ENCODE measurements around the gene ATP8B3.

The ATP8B3 gene

GRCh38 chr19:1811942-1812425 is at the start of gene ATP8B3:
Gene ATP8B3 (minus strand): TSS chr19:1812276. CDS start chr19:1811736, 540 bp downstream.
- DNase-seq: no peak

DNA sequence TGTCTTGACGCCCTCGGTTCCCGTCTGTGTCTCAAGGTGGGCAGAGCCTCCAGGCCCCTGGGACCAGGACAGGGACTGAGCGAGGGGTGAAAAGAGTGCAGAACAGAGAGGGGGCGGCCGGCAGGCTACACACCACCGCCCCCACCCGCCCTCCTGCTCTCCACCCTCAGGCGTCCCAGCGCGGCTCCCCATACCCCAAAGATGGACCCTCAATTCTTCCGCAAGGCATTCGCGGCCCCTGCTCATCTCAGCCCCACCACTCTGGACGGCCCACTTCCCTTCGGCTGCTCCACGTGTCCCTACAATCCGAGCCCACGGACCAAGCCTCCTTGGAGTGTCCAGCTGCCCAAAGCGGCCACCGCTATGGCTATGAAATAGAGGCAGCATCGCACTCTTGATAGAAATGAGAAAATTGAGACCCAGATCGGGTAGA is 49.5 kb upstream of the ATP8B3 start:
- DNase-seq: no peak

DNA sequence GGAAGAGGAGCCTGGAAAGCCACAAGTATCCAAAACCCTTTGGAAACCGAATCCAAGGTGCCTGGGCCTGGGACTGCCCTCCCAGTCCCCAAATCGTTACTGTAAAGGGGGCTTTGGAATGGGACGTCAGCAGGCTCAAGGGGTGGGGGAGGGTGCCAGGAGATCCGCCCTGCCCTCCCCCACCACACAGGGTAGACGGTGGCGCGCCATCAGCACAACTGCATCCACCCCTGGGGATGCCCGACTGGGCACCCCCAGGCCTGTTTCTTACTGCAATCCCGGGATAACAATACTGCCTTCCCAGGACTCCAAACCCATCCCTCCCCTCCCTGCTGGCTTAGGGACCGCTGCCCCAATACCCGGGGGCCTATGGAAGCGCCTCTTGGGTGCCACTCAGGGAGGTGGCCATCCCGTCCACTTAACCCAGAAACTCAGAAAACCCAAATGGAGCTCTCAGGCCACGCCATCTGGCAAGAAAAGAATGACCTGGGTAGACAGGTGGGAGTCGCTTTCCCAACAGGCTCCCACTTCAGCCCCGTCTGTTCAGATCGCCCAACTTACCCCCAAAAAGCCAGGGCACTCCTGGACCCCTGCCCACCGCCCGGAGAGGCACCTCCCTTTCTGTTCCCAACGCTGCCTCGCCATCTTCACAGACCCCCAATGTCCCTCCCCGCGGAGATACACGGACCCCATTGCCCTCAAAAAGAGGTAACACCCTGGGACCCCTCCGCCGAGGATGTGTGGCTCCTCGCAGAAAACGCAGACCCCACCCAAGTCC is 48.9 kb upstream of the ATP8B3 start:
- no peak for DNase-seq

DNA sequence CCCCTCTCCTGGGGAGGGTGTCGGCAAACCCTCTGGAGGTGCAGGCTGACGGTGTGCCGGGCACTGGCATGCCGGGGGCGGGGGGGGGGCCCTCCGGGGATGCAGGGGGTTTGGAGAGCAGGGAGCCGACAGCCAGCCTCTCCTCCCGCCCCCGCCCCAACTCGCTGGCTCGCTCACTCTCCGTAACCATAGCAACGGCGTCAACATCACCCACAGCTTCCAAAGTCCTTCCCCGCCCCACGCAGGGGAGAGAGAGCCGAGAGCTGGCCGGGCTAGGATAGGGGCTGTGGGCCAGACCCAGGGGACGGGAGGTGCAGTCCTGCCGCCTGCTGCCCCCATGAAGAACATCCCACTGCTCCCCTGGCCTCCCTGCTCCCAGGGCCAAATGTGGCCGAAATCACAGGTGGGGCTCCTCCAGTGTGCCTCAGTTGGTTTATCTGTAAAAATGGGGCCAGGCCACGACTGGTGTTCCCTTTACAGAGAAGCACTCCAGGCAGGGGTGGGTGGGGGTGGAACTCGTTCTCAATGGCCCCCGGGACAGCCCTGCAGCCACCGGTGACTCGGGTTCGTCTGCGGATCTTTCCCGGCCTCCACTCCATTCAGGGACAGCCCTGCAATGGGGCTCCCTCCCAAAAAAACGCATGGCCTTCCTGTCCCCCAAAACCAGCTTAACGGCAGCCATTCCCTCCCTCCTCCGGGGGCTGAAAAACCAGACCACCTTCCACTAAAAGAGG is 48.1 kb upstream of the ATP8B3 start:
- no peak for DNase-seq

DNA sequence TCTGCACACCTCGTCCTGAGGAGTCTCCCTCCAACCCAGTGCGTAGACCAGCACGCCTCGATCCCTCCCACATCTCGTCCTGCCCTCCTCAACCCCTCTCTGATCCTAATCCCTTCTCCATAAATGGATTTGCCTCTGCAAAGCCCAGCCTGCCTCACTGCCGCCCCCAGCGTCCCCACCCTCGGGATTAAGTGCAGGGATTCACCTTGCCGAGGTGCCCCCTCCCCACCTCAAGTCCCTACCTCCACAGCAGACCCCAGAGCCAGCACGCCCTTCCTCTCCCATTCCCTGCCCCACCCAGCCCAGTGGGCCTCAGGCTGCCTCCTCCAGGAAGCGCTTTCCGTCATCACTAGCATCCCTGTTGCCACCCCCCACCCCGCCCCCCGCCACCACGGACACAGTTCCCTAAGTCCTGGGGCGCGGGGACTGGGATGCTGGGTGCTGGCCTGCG is 47.3 kb upstream of the ATP8B3 start:
- no peak for DNase-seq

DNA sequence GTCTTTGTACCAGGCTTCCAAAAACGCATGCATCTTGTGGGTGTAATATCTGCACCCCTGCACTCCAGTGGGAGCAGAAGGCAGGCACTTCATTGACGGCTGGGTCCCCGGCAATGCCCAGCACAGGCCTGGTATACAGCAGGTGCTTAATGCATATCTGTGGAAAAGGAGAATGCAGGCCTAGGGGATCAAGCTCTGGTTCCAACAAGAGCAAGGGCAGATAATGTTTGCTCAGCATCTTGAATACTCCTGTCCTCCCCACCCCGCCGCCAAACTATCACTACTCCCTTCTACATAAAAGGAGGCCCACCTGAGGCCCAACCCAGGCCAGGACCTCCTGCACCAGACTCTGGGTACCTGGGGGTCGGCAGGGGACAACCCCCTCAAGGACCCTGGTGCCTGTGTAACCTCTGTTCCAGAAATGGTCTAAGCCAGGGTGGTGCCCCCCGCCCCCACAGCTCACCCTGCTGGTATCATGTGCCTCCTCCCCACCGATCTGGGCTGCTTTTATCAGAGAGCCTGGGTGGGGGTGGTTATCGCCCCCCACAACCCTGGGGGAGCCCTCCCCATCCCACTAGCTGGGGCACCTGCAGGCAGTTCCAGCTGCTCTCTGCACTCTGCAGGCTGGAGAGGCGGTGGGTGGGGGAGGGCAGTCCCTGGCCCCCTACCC is 46.5 kb upstream of the ATP8B3 start:
- DNase-seq: no peak

GRCh38 chr19:1857648-1858326 is 45.7 kb upstream of the ATP8B3 start:
- no peak for DNase-seq

- DNase-seq: no peak
Measured at GRCh38 chr19:1856698-1857603, 44.9 kb upstream of the ATP8B3 start.

DNA sequence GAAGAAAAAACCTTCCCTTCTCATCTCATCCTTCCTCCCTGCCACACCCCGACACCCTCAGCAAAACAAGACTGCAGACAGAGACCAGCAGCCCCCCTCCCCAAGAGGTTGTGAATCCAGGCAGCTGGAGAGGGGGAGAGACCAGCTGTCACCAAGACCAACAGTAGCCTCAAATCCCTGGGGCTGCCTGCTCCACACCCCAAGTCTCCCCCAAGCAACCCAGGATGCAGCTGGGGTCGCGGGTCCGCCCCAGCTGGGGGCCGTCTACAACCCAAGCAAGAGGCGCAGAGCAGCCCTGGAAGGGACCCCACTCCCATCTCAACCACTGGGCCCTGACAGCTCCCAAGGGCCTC is 44.2 kb upstream of the ATP8B3 start:
- no peak for DNase-seq

GRCh38 chr19:1855828-1856255 is 43.8 kb upstream of the ATP8B3 start:
- DNase-seq: no peak

- peak; percentile 60 for DNase-seq
Measured at GRCh38 chr19:1855040-1855827, 43.2 kb upstream of the ATP8B3 start.

DNA sequence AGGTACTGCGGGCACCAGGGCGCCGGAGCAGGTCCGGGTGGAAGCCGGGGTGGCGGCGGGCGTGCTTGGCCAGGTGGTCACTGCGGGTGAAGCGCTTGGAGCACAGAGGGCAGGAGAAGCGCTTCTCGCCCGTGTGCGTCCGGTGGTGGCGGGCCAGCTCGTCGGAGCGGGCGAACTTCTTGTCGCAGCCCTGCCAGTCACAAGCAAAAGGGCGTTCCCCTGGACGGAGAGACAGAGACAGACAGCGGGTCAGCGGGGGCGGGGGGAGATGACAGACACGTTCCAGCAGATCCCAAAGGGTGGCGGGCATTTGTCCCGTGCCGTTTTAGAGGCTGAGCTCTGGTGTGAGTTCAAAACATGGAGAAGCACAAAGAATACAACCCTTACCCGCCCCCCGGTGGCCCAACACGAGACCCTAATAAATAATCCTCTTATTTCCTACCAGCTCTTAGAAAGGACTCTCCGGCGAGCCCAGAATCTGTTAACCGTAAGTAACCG is 42.5 kb upstream of the ATP8B3 start:
- DNase-seq: no peak

- no peak for DNase-seq
Measured at GRCh38 chr19:1854039-1854541, 42.0 kb upstream of the ATP8B3 start.

DNA sequence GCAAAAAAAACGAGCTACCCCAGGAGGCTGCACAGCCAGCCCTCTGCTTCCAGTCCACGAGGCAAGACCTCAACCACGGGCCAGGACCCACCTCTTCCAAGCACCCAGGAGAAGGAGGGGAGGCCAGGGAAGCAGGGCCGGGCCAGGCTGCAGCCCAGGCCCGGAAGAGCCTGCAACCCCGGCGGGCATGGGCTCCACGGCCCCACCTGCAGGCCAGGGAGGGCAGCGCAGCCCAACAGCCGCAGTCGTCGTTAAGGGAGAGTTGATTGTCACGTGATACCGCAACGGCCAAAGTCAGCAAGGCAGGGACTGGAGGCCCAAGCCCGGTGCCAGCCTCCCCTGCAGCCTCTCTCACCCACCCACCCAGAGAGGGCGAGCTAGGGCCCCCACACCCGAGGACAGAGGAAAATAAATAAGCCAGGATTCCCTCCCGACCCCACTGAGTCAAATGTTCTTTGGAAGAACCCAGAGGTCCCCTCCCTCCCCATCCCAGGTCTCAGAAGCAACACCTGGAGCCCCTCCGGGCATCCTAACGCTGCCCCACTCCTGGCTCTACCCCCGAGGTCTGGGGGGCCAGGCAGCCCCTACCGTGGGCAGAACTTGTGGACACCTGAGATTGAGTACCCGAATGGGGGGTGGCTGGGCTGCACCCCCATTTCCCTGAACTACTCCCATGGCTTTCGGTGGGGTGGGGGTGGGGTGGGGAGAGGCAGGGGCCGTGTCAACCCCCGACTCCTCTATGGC is 41.4 kb upstream of the ATP8B3 start:
- DNase-seq: peak; percentile 45

GRCh38 chr19:1852581-1853128 is 40.6 kb upstream of the ATP8B3 start:
- DNase-seq: no peak

GRCh38 chr19:1851654-1852580 is 39.8 kb upstream of the ATP8B3 start:
- DNase-seq: no peak

GRCh38 chr19:1850809-1851653 is 39.0 kb upstream of the ATP8B3 start:
- DNase-seq: no peak
